ENCODE data around the gene RRP1.
A peak's percentile ranks its signal among the peaks of the same experiment; 100 is the strongest.

RRP1 gene

GRCh38 chr21:43824333-43825241 is 35.2 kb downstream of the RRP1 start:
- TF ChIP-seq CTCF (IDR thresholded peaks at IDR 0.05) (no peak), ZFX (IDR thresholded peaks at IDR 0.05; ENCODE audit: borderline replicate concordance) (no peak)
- H3K27ac ChIP-seq, result no peak overlapping the region

DNA sequence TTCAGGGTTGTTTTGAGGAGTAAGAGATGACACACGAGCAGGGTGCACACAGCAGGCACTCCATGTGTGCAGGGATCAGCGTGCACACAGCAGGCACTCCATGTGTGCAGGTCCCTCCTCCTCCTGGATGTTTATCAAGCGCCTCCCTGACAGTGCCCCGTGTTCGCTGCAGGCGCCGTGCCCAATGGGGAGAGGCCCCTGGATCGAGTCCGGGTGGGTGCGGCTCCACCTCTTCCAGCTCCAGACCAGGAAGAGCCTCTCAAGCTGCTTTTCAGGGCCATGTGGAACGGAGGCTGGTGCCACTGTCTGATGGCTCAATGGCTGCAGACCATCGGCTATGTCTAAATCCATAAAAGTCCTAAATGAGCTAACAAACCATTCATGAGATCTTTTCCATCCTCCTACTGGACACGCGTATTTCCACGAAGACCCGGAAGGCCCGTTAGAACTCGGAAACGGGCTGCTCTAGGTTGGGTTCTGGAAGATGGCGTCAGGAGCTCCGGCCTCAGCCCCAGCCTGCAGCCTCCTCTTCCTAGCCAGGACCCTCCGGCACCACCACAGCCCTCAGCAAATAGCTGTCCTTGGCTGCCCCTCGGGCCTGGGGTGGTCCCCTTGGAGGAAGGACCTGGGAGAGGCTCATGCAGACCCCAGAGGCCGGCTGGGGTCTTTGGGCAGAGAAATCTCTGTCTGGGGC is 36.0 kb downstream of the RRP1 start:
- TF ChIP-seq CTCF (IDR thresholded peaks at IDR 0.05) (no peak), ZFX (IDR thresholded peaks at IDR 0.05; ENCODE audit: borderline replicate concordance) (no peak)
- H3K27ac ChIP-seq, result no peak overlapping the region

GRCh38 chr21:43825936-43826622 is 36.7 kb downstream of the RRP1 start:
- no peak overlapping the region for H3K27ac ChIP-seq
- TF ChIP-seq CTCF (IDR thresholded peaks at IDR 0.05) (0 out of 2 replicates have a peak, but pooled peaks have one; percentile 15), ZFX (IDR thresholded peaks at IDR 0.05; ENCODE audit: borderline replicate concordance) (no peak)

DNA sequence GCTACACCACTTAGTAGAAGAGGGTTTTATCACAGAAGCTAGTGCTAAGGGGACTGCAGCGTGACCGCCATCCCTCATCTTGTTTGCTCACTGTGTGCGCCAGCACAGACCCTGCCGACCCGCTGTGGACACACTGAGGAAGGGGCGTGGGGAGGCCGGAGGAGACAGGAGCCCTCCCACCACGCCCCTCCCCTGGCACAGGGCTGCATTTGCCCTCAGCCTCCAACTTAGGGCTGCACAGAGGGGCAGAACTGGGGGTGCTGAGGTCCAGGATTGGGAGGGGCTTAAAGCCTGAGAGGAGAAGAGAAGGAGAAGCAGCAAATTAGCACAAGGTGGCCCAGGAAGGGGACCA is 37.2 kb downstream of the RRP1 start:
- no peak overlapping the region for H3K27ac ChIP-seq
- TF ChIP-seq CTCF (IDR thresholded peaks at IDR 0.05) (no peak), ZFX (IDR thresholded peaks at IDR 0.05; ENCODE audit: borderline replicate concordance) (no peak)

DNA sequence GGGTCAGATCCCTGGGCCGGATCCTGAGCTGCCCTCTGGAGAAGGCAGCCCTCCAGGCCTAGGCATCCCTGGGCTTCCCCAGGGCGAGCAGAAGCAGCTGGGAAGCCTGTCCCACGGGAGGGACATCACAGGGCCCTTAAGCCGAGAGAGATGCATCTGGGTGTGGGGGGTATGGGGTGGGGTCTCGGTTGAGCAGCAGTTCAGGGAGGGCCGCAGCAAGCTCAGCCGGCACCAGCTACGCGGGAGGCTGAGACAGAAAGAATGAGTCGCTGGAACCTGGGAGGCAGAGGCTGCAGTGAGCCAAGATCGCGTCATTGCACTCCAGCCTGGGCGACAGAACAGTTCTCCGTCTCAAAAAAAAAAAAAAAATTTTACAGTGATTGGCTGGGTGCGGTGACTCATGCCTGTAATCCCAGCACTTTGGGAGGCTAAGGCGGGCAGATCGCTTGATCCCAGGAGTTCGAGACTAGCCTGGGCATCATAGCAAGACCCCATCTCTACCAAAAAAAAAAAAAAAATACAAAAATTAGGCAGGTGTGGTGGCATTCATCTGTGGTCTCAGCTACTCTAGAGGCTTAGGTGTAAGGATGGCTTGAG is 37.7 kb downstream of the RRP1 start:
- no peak for TF ChIP-seq CTCF (IDR thresholded peaks at IDR 0.05)
- no peak for TF ChIP-seq ZFX (IDR thresholded peaks at IDR 0.05; ENCODE audit: borderline replicate concordance)
- H3K27ac ChIP-seq, result no peak overlapping the region

DNA sequence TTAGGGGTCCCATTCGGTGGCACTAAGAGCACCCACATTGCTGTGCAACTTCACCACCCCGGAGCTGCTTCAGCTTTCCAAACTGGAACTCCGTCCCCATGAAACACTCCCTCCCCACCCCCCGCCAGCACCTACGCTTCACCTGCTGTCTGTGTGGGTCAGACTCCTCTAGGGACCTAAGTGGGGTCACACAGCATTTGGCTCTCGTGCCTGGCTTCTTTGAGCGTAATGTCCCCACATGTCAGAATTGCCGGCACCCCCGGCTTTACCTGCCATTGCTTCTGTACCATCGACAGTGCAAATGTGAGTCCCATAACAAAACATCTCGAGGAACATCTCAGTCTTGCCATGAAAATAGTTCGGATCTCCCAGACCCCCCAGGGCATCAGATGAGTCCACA is 39.8 kb downstream of the RRP1 start:
- no peak overlapping the region for H3K27ac ChIP-seq
- TF ChIP-seq CTCF (IDR thresholded peaks at IDR 0.05) (no peak), ZFX (IDR thresholded peaks at IDR 0.05; ENCODE audit: borderline replicate concordance) (no peak)

Measured in 22Rv1 (cell line).